GM21825 (cell line): ENCODE measurements around the gene NR6A1.

ENCODE experiments used
- ATAC-seq: cut with Tn5 transposase; IDR thresholded peaks from one replicate; pipeline ENCODE4 v1.9.1; 2021; ENCODE audit warnings: mild to moderate bottlenecking, moderate library complexity; ENCODE audit not compliant: unreplicated experiment

The NR6A1 gene

GRCh38 chr9:124695280-124695890, 75.7 kb downstream of the NR6A1 start:
- no peak for ATAC-seq

- ATAC-seq, result no peak
These were observed 76.5 kb downstream of the NR6A1 start for GRCh38 chr9:124694414-124695279.

GRCh38 chr9:124693403-124693802, 77.7 kb downstream of the NR6A1 start:
- no peak for ATAC-seq

- no peak for ATAC-seq
These were observed 82.7 kb downstream of the NR6A1 start for GRCh38 chr9:124688238-124688904.

GRCh38 chr9:124686918-124687317, 84.2 kb downstream of the NR6A1 start:
- ATAC-seq, result no peak

- no peak for ATAC-seq
These were observed 85.9 kb downstream of the NR6A1 start for GRCh38 chr9:124685217-124685616.

- no peak for ATAC-seq
These were observed 86.9 kb downstream of the NR6A1 start for GRCh38 chr9:124684169-124684568.

- no peak for ATAC-seq
These were observed 88.1 kb downstream of the NR6A1 start for GRCh38 chr9:124683043-124683442.

GRCh38 chr9:124680714-124681390, 90.3 kb downstream of the NR6A1 start:
- ATAC-seq, result no peak

- no peak for ATAC-seq
These were observed 91.1 kb downstream of the NR6A1 start for GRCh38 chr9:124680049-124680448.

GRCh38 chr9:124676159-124676551, 95.0 kb downstream of the NR6A1 start:
- ATAC-seq, result no peak

- no peak for ATAC-seq
These were observed 95.6 kb downstream of the NR6A1 start for GRCh38 chr9:124675261-124676158.

- no peak for ATAC-seq
These were observed 96.5 kb downstream of the NR6A1 start for GRCh38 chr9:124674651-124675050.

GRCh38 chr9:124673063-124673462, 98.0 kb downstream of the NR6A1 start:
- ATAC-seq, result no peak

GRCh38 chr9:124671861-124672260, 99.2 kb downstream of the NR6A1 start:
- no peak for ATAC-seq

- no peak for ATAC-seq
These were observed 104.5 kb downstream of the NR6A1 start for GRCh38 chr9:124666642-124667041.

GRCh38 chr9:124665391-124666058, 105.6 kb downstream of the NR6A1 start:
- no peak for ATAC-seq

GRCh38 chr9:124664143-124664542, 107.0 kb downstream of the NR6A1 start:
- no peak for ATAC-seq

- no peak for ATAC-seq
These were observed 107.8 kb downstream of the NR6A1 start for GRCh38 chr9:124663046-124663961.
